Endothelial cell (in vitro differentiated cells): ENCODE results near the gene SCPEP1. TPM values are rescaled to one million over a fixed set of nuclear protein-coding genes. Genes with fewer than 3 reads are reported as not detected.

Source experiments
- DNase-seq: peaks from one replicate; pipeline ENCODE4 v3.0.0; 2021; ENCODE audit warnings: low spot score
- H3K27ac Mint-ChIP-seq: one replicate; pipeline ENCODE4 v1.8.0; 2021; ENCODE audit warnings: mixed read lengths, inconsistent platforms; ENCODE audit not compliant: unreplicated experiment
- H3K27me3 Mint-ChIP-seq: one replicate; pipeline ENCODE4 v1.8.0; 2021; ENCODE audit warnings: mild to moderate bottlenecking, moderate library complexity, mixed read lengths, inconsistent platforms; ENCODE audit not compliant: unreplicated experiment
- H3K36me3 Mint-ChIP-seq: one replicate; pipeline ENCODE4 v1.8.0; 2021; ENCODE audit warnings: mild to moderate bottlenecking, low read depth, mixed read lengths, inconsistent platforms; ENCODE audit not compliant: unreplicated experiment
- H3K4me1 Mint-ChIP-seq: one replicate; pipeline ENCODE4 v1.8.0; 2021; ENCODE audit warnings: mild to moderate bottlenecking, mixed read lengths, inconsistent platforms; ENCODE audit not compliant: unreplicated experiment
- H3K4me3 Mint-ChIP-seq: one replicate; pipeline ENCODE4 v1.8.0; 2021; ENCODE audit warnings: mild to moderate bottlenecking, mixed read lengths, inconsistent platforms; ENCODE audit not compliant: unreplicated experiment
- H3K9me3 Mint-ChIP-seq: one replicate; pipeline ENCODE4 v1.8.0; 2021; ENCODE audit warnings: mixed read lengths, inconsistent platforms; ENCODE audit not compliant: unreplicated experiment
- CTCF ChIP-seq: fragments of 200-600 bp; sonication (generic); IDR thresholded peaks from one replicate; pipeline ENCODE4 v1.5.0; 2021; ENCODE audit warnings: antibody characterized with exemption; ENCODE audit not compliant: unreplicated experiment
- total RNA-seq: library from RNA; stranded (reverse); fragmentation: NEBNext Ultra II Directional; extraction: Animal tissue kit (Norgen Biotek cat#: 25700); gene quantifications from one replicate; pipeline ENCODE4 v1.2.1, GENCODE V29; 2021; ENCODE audit not compliant: unreplicated experiment

Gene SCPEP1
- total RNA-seq, 1 donor from 2014 or later, result 29.8 TPM

- no peak overlapping the region for H3K4me3 Mint-ChIP-seq
- no peak for DNase-seq
- H3K27ac Mint-ChIP-seq, result no peak overlapping the region
- no peak for TF ChIP-seq CTCF
- H3K9me3 Mint-ChIP-seq, result no peaks in the 10 kb centered on the region
- peaks cover 2% of the 10 kb centered on the region for H3K27me3 Mint-ChIP-seq
- no peaks in the 10 kb centered on the region for H3K4me1 Mint-ChIP-seq
- H3K36me3 Mint-ChIP-seq, result peaks cover 2% of the 10 kb centered on the region
These were observed 42.3 kb downstream of the SCPEP1 start for GRCh38 chr17:57020208-57020607.

- Mint-ChIP-seq H3K9me3 (no peaks in the 10 kb centered on the region), H3K27ac (no peak overlapping the region), H3K27me3 (no peaks in the 10 kb centered on the region), H3K4me3 (no peak overlapping the region), H3K4me1 (no peaks in the 10 kb centered on the region), H3K36me3 (peaks cover 2% of the 10 kb centered on the region)
- DNase-seq, result no peak
- no peak for TF ChIP-seq CTCF
These were observed 43.5 kb downstream of the SCPEP1 start for GRCh38 chr17:57021226-57021940.

GRCh38 chr17:57025876-57026275 lies 47.9 kb downstream of the SCPEP1 start:
- Mint-ChIP-seq H3K4me1 (no peaks in the 10 kb centered on the region), H3K27ac (no peak overlapping the region), H3K9me3 (peaks cover 4% of the 10 kb centered on the region), H3K36me3 (peaks cover 6% of the 10 kb centered on the region), H3K4me3 (no peak overlapping the region), H3K27me3 (peaks cover 2% of the 10 kb centered on the region)
- no peak for TF ChIP-seq CTCF
- no peak for DNase-seq

- Mint-ChIP-seq H3K27me3 (peaks cover 2% of the 10 kb centered on the region), H3K9me3 (peaks cover 4% of the 10 kb centered on the region), H3K4me1 (no peaks in the 10 kb centered on the region), H3K27ac (no peak overlapping the region), H3K36me3 (peaks cover 4% of the 10 kb centered on the region), H3K4me3 (no peak overlapping the region)
- no peak for TF ChIP-seq CTCF
- DNase-seq, result no peak
These were observed 49.9 kb downstream of the SCPEP1 start for GRCh38 chr17:57027852-57028251.

GRCh38 chr17:57032343-57032742 lies 54.4 kb downstream of the SCPEP1 start:
- no peak for TF ChIP-seq CTCF
- Mint-ChIP-seq H3K36me3 (peaks cover 4% of the 10 kb centered on the region), H3K4me1 (no peaks in the 10 kb centered on the region), H3K4me3 (no peak overlapping the region), H3K27me3 (peaks cover 2% of the 10 kb centered on the region), H3K27ac (no peak overlapping the region), H3K9me3 (peaks cover 4% of the 10 kb centered on the region)
- DNase-seq, result no peak
